ENCODE measurements around the gene KLHDC3. TPM values are rescaled to one million over a fixed set of nuclear protein-coding genes. Genes with fewer than 3 reads are reported as not detected.
A peak's percentile ranks its signal among the peaks of the same experiment; 100 is the strongest.

The KLHDC3 gene
- total and polyA plus RNA-seq, 2 donors (not counting 1 experiment from before 2014, with no cell fraction given), result 54.0 to 54.5 TPM

- Histone ChIP-seq H3K27ac (ENCODE audit: insufficient read depth, low read length) (peak overlapping the region; percentile 77), H4K20me1 (ENCODE audit: control insufficient read depth, extremely low read depth, insufficient read depth, low read length) (no peaks in the 10 kb centered on the region), H3K9ac (ENCODE audit: insufficient read depth, low read length) (no peak overlapping the region), H3K4me3 (replicated peaks in 1 of 4; ENCODE audit: control extremely low read depth in 1 of 4, insufficient read depth in 1 of 4, low read depth in 3 of 4, low read length in 4 of 4) (no peak overlapping the region), H2AFZ (ENCODE audit: low read length) (no peak overlapping the region), H3K9me3 (ENCODE audit: control insufficient read depth, insufficient read depth, low read depth, low read length) (no peaks in the 10 kb centered on the region), H3K36me3 (ENCODE audit: control insufficient read depth, insufficient read depth, low read length) (peaks cover 32% of the 10 kb centered on the region), H3K27me3 (ENCODE audit: control insufficient read depth, insufficient read depth, low read length) (no peaks in the 10 kb centered on the region), H3K4me2 (ENCODE audit: extremely low read depth, insufficient read depth, low read length) (no peak overlapping the region), H3K79me2 (ENCODE audit: control insufficient read depth, insufficient read depth, low read length) (peaks cover 57% of the 10 kb centered on the region), H3K4me1 (ENCODE audit: control insufficient read depth, extremely low read depth, insufficient read depth, low read length) (peaks cover 17% of the 10 kb centered on the region)
- TF ChIP-seq EZH2 (IDR thresholded peaks at IDR 0.05; ENCODE audit: low read length, missing control alignments) (no peak), CTCF (conservative IDR thresholded peaks at IDR 0.05 in 1 of 2, IDR thresholded peaks at IDR 0.05 in 1 of 2; ENCODE audit: low read depth in 1 of 2, low read length in 2 of 2) (no peak)
- no peak for DNase-seq (ENCODE audit: low read depth in 2 of 2)
These were observed 6.1 kb downstream of the KLHDC3 start for GRCh38 chr6:43020052-43020705.

- H3K27me3 ChIP-seq (ENCODE audit: control insufficient read depth, insufficient read depth, low read length), result no peaks in the 10 kb centered on the region
- TF ChIP-seq CTCF (conservative IDR thresholded peaks at IDR 0.05 in 1 of 2, IDR thresholded peaks at IDR 0.05 in 1 of 2; ENCODE audit: low read depth in 1 of 2, low read length in 2 of 2), result no peak
- TF ChIP-seq EZH2 (IDR thresholded peaks at IDR 0.05; ENCODE audit: low read length, missing control alignments), result no peak
- peak overlapping the region; percentile 77 for H3K27ac ChIP-seq (ENCODE audit: insufficient read depth, low read length)
- peak overlapping the region; percentile 10 to 95 (median 40) for H3K4me3 ChIP-seq (replicated peaks in 1 of 4; ENCODE audit: control extremely low read depth in 1 of 4, insufficient read depth in 1 of 4, low read depth in 3 of 4, low read length in 4 of 4)
- H3K9me3 ChIP-seq (ENCODE audit: control insufficient read depth, insufficient read depth, low read depth, low read length), result no peaks in the 10 kb centered on the region
- H2AFZ ChIP-seq (ENCODE audit: low read length), result no peak overlapping the region
- no peaks in the 10 kb centered on the region for H4K20me1 ChIP-seq (ENCODE audit: control insufficient read depth, extremely low read depth, insufficient read depth, low read length)
- peak overlapping the region; percentile 58 for H3K4me2 ChIP-seq (ENCODE audit: extremely low read depth, insufficient read depth, low read length)
- peaks cover 15% of the 10 kb centered on the region for H3K4me1 ChIP-seq (ENCODE audit: control insufficient read depth, extremely low read depth, insufficient read depth, low read length)
- peaks cover 36% of the 10 kb centered on the region for H3K36me3 ChIP-seq (ENCODE audit: control insufficient read depth, insufficient read depth, low read length)
- peak; percentile 9 to 31 for DNase-seq (ENCODE audit: low read depth in 2 of 2)
- no peak overlapping the region for H3K9ac ChIP-seq (ENCODE audit: insufficient read depth, low read length)
- peaks cover 51% of the 10 kb centered on the region for H3K79me2 ChIP-seq (ENCODE audit: control insufficient read depth, insufficient read depth, low read length)
These were observed 6.8 kb downstream of the KLHDC3 start for GRCh38 chr6:43020847-43021246.

GRCh38 chr6:43021270-43022047, 7.4 kb downstream of the KLHDC3 start, which contains the start of gene RRP36:
TSS of gene RRP36 (plus strand) at chr6:43021623. CDS start at chr6:43021655, 32 bp downstream.
- H3K4me3 ChIP-seq (replicated peaks in 1 of 4; ENCODE audit: control extremely low read depth in 1 of 4, insufficient read depth in 1 of 4, low read depth in 3 of 4, low read length in 4 of 4), result peak within 1 kb of the TSS; percentile 50 to 99 (median 90)
- peak within 1 kb of the TSS; percentile 76 for H3K9ac ChIP-seq (ENCODE audit: insufficient read depth, low read length)
- H3K4me2 ChIP-seq (ENCODE audit: extremely low read depth, insufficient read depth, low read length), result peak within 1 kb of the TSS; percentile 79
- peaks cover 38% of the 10 kb centered on the region for H3K36me3 ChIP-seq (ENCODE audit: control insufficient read depth, insufficient read depth, low read length)
- H2AFZ ChIP-seq (ENCODE audit: low read length), result peak within 1 kb of the TSS; percentile 76
- peak; percentile 66 to 67 for DNase-seq (ENCODE audit: low read depth in 2 of 2)
- H3K27me3 ChIP-seq (ENCODE audit: control insufficient read depth, insufficient read depth, low read length), result no peaks in the 10 kb centered on the region
- peak within 1 kb of the TSS; percentile 78 for H3K27ac ChIP-seq (ENCODE audit: insufficient read depth, low read length)
- H4K20me1 ChIP-seq (ENCODE audit: control insufficient read depth, extremely low read depth, insufficient read depth, low read length), result no peaks in the 10 kb centered on the region
- H3K9me3 ChIP-seq (ENCODE audit: control insufficient read depth, insufficient read depth, low read depth, low read length), result no peaks in the 10 kb centered on the region
- peaks cover 13% of the 10 kb centered on the region for H3K4me1 ChIP-seq (ENCODE audit: control insufficient read depth, extremely low read depth, insufficient read depth, low read length)
- peaks cover 46% of the 10 kb centered on the region for H3K79me2 ChIP-seq (ENCODE audit: control insufficient read depth, insufficient read depth, low read length)
- TF ChIP-seq CTCF (conservative IDR thresholded peaks at IDR 0.05 in 1 of 2, IDR thresholded peaks at IDR 0.05 in 1 of 2; ENCODE audit: low read depth in 1 of 2, low read length in 2 of 2) (no peak), EZH2 (IDR thresholded peaks at IDR 0.05; ENCODE audit: low read length, missing control alignments) (no peak)
